ENCODE data around the gene KITLG. TPM values are rescaled to one million over a fixed set of nuclear protein-coding genes. Genes with fewer than 3 reads are reported as not detected.
A peak's percentile ranks its signal among the peaks of the same experiment; 100 is the strongest.

KITLG gene
- polyA plus RNA-seq, 2 of the 4 experiments (the other 2 are of a cell fraction) = 8.0 to 10.1 TPM

- ChIA-PET POLR2A (no interaction called here), CTCF (interaction anchor here (1.4 kb wide), 1 partner anchor 416 kb away, joined by 3 read pairs; no protein-coding TSS in a partner anchor)
- FAIRE-seq (no peak), DNase-seq (ENCODE audit: low read depth in 1 of 2, low spot score in 1 of 2) (no peak), ATAC-seq (no peak)
- Histone ChIP-seq H3K9me3 (no peaks in the 10 kb centered on the region), H3K4me2 (peak overlapping the region; percentile 86; the same call in 2 of the 3 replicates), H3K27ac (no peak overlapping the region), H3K4me1 (peaks cover 57% of the 10 kb centered on the region), H3K4me3 (no peak overlapping the region)
- no peak for TF ChIP-seq NFE2L2 (conservative IDR thresholded peaks at IDR 0.05; ENCODE audit: low read length)
- TF ChIP-seq RAD21 (conservative IDR thresholded peaks at IDR 0.05 in 1 of 2, IDR thresholded peaks at IDR 0.05 in 1 of 2) = no peak
- TF ChIP-seq, protein P1, sequence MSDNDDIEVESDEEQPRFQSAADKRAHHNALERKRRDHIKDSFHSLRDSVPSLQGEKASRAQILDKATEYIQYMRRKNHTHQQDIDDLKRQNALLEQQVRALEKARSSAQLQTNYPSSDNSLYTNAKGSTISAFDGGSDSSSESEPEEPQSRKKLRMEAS (IDR thresholded peaks at IDR 0.05) = no peak
- 95% methylated on average over 1 of the region's 1 CpG for WGBS (ENCODE audit: missing lambda C conversion rate)
Measured at GRCh38 chr12:88576866-88577265, 3.4 kb downstream of the KITLG start.

DNA sequence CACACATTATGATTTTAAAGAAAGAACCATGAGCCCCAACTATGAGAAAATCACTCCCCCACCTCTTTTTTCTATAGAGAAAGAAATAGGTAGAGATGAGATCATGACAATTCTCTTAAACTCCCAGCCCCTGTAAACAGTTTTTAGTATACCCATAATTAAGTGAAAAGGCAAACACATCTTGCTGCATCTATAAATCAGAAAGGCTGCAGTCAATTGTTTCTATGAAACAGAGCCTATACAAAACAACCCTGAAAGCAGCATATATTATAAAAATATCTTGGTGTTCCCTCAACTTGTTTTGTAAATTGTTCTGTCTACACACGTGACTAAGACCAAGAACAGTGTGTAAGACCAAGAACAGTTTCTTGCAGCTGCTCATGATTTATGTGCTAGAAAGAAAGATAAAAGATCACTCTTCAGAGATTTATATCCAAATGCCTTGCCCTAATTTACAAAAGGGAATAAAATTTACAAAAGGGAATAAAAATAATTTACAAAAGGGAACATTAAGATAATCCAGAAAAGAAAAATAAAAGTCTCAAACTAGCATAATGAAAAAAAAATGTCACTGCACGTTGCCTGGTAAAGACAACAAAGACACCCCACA lies 4.8 kb downstream of the KITLG start:
- H3K4me3 ChIP-seq = no peak overlapping the region
- H3K9me3 ChIP-seq = no peaks in the 10 kb centered on the region
- H3K4me2 ChIP-seq = no peak overlapping the region
- FAIRE-seq (no peak), DNase-seq (ENCODE audit: low read depth in 1 of 2, low spot score in 1 of 2) (no peak), ATAC-seq (no peak)
- 82% methylated on average over 2 of the region's 2 CpGs for WGBS (ENCODE audit: missing lambda C conversion rate)
- CTCF ChIA-PET = no interaction called here
- POLR2A ChIA-PET = no interaction called here
- H3K27ac ChIP-seq = no peak overlapping the region
- TF ChIP-seq TP53 (CRISPR knock-in tag; IDR thresholded peaks at IDR 0.05) (no peak), HDAC2 (IDR thresholded peaks at IDR 0.05) (no peak), SREBF2 (IDR thresholded peaks at IDR 0.05) (no peak), EHF (CRISPR knock-in tag; IDR thresholded peaks at IDR 0.05) (no peak), KDM5A (IDR thresholded peaks at IDR 0.05) (no peak), HOXB5 (CRISPR knock-in tag; IDR thresholded peaks at IDR 0.05) (no peak), EP300 (IDR thresholded peaks at IDR 0.05) (no peak), POLR2A (IDR thresholded peaks at IDR 0.05; ENCODE audit: low read length) (no peak), RNF2 (IDR thresholded peaks at IDR 0.05; ENCODE audit: borderline replicate concordance, low read depth) (no peak), MAZ (IDR thresholded peaks at IDR 0.05; ENCODE audit: borderline replicate concordance, low read depth, low read length) (no peak), POLR2AphosphoS2 (conservative IDR thresholded peaks at IDR 0.05; ENCODE audit: low read length) (no peak), PHF8 (IDR thresholded peaks at IDR 0.05; ENCODE audit: borderline replicate concordance, low read depth) (no peak), CEBPB (IDR thresholded peaks at IDR 0.05) (no peak), NPAS2 (CRISPR knock-in tag; IDR thresholded peaks at IDR 0.05; ENCODE audit: borderline replicate concordance) (no peak)
- TF ChIP-seq, protein P2, sequence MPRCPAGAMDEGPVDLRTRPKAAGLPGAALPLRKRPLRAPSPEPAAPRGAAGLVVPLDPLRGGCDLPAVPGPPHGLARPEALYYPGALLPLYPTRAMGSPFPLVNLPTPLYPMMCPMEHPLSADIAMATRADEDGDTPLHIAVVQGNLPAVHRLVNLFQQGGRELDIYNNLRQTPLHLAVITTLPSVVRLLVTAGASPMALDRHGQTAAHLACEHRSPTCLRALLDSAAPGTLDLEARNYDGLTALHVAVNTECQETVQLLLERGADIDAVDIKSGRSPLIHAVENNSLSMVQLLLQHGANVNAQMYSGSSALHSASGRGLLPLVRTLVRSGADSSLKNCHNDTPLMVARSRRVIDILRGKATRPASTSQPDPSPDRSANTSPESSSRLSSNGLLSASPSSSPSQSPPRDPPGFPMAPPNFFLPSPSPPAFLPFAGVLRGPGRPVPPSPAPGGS (IDR thresholded peaks at IDR 0.05) = no peak
- TF ChIP-seq, protein P3, sequence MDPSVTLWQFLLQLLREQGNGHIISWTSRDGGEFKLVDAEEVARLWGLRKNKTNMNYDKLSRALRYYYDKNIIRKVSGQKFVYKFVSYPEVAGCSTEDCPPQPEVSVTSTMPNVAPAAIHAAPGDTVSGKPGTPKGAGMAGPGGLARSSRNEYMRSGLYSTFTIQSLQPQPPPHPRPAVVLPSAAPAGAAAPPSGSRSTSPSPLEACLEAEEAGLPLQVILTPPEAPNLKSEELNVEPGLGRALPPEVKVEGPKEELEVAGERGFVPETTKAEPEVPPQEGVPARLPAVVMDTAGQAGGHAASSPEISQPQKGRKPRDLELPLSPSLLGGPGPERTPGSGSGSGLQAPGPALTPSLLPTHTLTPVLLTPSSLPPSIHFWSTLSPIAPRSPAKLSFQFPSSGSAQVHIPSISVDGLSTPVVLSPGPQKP (IDR thresholded peaks at IDR 0.05; ENCODE audit: low read depth, low read length) = no peak
- TF ChIP-seq, protein P4, sequence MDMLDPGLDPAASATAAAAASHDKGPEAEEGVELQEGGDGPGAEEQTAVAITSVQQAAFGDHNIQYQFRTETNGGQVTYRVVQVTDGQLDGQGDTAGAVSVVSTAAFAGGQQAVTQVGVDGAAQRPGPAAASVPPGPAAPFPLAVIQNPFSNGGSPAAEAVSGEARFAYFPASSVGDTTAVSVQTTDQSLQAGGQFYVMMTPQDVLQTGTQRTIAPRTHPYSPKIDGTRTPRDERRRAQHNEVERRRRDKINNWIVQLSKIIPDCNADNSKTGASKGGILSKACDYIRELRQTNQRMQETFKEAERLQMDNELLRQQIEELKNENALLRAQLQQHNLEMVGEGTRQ (IDR thresholded peaks at IDR 0.05) = no peak
- TF ChIP-seq, protein P1 (IDR thresholded peaks at IDR 0.05) = no peak
- TF ChIP-seq, protein P5, sequence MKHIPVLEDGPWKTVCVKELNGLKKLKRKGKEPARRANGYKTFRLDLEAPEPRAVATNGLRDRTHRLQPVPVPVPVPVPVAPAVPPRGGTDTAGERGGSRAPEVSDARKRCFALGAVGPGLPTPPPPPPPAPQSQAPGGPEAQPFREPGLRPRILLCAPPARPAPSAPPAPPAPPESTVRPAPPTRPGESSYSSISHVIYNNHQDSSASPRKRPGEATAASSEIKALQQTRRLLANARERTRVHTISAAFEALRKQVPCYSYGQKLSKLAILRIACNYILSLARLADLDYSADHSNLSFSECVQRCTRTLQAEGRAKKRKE (CRISPR knock-in tag; IDR thresholded peaks at IDR 0.05; ENCODE audit: low read depth) = no peak
- peaks cover 64% of the 10 kb centered on the region for H3K4me1 ChIP-seq
